AG08396 (cell line): ENCODE results near the gene DHRSX.
A peak's percentile ranks its signal among the peaks of the same experiment; 100 is the strongest.
"Not testable (repeated sequence)": the region's sequence is repeated elsewhere in the genome, so short reads cannot be mapped to it uniquely, and the experiment has no call there.

Experiments
- DNase-seq: peaks from one replicate; pipeline ENCODE4 v3.0.0; 2012; ENCODE audit warnings: low spot score, mixed read lengths

DHRSX gene

GRCh38 chrX:2497961-2498780 lies 2.6 kb downstream of the DHRSX start:
- peak; percentile 60 for DNase-seq

GRCh38 chrX:2495595-2495994 lies 5.2 kb downstream of the DHRSX start:
- DNase-seq, result no peak

- DNase-seq, result no peak
Measured at GRCh38 chrX:2492531-2493218, 8.1 kb downstream of the DHRSX start.

GRCh38 chrX:2490634-2491033 lies 10.1 kb downstream of the DHRSX start:
- no peak for DNase-seq

- DNase-seq, result no peak
Measured at GRCh38 chrX:2489446-2490445, 11.0 kb downstream of the DHRSX start.

- no peak for DNase-seq
Measured at GRCh38 chrX:2488621-2489285, 12.0 kb downstream of the DHRSX start.

- no peak for DNase-seq
Measured at GRCh38 chrX:2487366-2487765, 13.4 kb downstream of the DHRSX start.

- no peak for DNase-seq
Measured at GRCh38 chrX:2486476-2487133, 14.2 kb downstream of the DHRSX start.

- no peak for DNase-seq
Measured at GRCh38 chrX:2485789-2486345, 14.9 kb downstream of the DHRSX start.

GRCh38 chrX:2484721-2485648 lies 15.8 kb downstream of the DHRSX start:
- DNase-seq, result peak; percentile 71

- DNase-seq, result peak; percentile 28
Measured at GRCh38 chrX:2484256-2484655, 16.5 kb downstream of the DHRSX start.

- no peak for DNase-seq
Measured at GRCh38 chrX:2483398-2484060, 17.2 kb downstream of the DHRSX start.

- DNase-seq, result not testable (repeated sequence)
Measured at GRCh38 chrX:2481597-2481996, 19.2 kb downstream of the DHRSX start.

- not testable (repeated sequence) for DNase-seq
Measured at GRCh38 chrX:2479982-2480381, 20.8 kb downstream of the DHRSX start.

GRCh38 chrX:2479420-2479780 lies 21.4 kb downstream of the DHRSX start:
- DNase-seq, result no peak

GRCh38 chrX:2478546-2479419 lies 22.0 kb downstream of the DHRSX start:
- no peak for DNase-seq

- not testable (repeated sequence) for DNase-seq
Measured at GRCh38 chrX:2477313-2477712, 23.5 kb downstream of the DHRSX start.
